Endothelial cell (in vitro differentiated cells): ENCODE data around the gene ADCY10. TPM values are rescaled to one million over a fixed set of nuclear protein-coding genes. Genes with fewer than 3 reads are reported as not detected.
A peak's percentile ranks its signal among the peaks of the same experiment; 100 is the strongest.

Experiments used
- DNase-seq: peaks from one replicate; pipeline ENCODE4 v3.0.0; 2021; ENCODE audit warnings: low spot score
- H3K27ac Mint-ChIP-seq: one replicate; pipeline ENCODE4 v1.8.0; 2021; ENCODE audit warnings: mixed read lengths, inconsistent platforms; ENCODE audit not compliant: unreplicated experiment
- H3K27me3 Mint-ChIP-seq: one replicate; pipeline ENCODE4 v1.8.0; 2021; ENCODE audit warnings: mild to moderate bottlenecking, moderate library complexity, mixed read lengths, inconsistent platforms; ENCODE audit not compliant: unreplicated experiment
- H3K36me3 Mint-ChIP-seq: one replicate; pipeline ENCODE4 v1.8.0; 2021; ENCODE audit warnings: mild to moderate bottlenecking, low read depth, mixed read lengths, inconsistent platforms; ENCODE audit not compliant: unreplicated experiment
- H3K4me1 Mint-ChIP-seq: one replicate; pipeline ENCODE4 v1.8.0; 2021; ENCODE audit warnings: mild to moderate bottlenecking, mixed read lengths, inconsistent platforms; ENCODE audit not compliant: unreplicated experiment
- H3K4me3 Mint-ChIP-seq: one replicate; pipeline ENCODE4 v1.8.0; 2021; ENCODE audit warnings: mild to moderate bottlenecking, mixed read lengths, inconsistent platforms; ENCODE audit not compliant: unreplicated experiment
- H3K9me3 Mint-ChIP-seq: one replicate; pipeline ENCODE4 v1.8.0; 2021; ENCODE audit warnings: mixed read lengths, inconsistent platforms; ENCODE audit not compliant: unreplicated experiment
- CTCF ChIP-seq: fragments of 200-600 bp; sonication (generic); IDR thresholded peaks from one replicate; pipeline ENCODE4 v1.5.0; 2021; ENCODE audit warnings: antibody characterized with exemption; ENCODE audit not compliant: unreplicated experiment
- total RNA-seq: library from RNA; stranded (reverse); fragmentation: NEBNext Ultra II Directional; extraction: Animal tissue kit (Norgen Biotek cat#: 25700); gene quantifications from one replicate; pipeline ENCODE4 v1.2.1, GENCODE V29; 2021; ENCODE audit not compliant: unreplicated experiment

The ADCY10 gene
- total RNA-seq, 1 donor from 2014 or later, result 0.31 TPM

DNA sequence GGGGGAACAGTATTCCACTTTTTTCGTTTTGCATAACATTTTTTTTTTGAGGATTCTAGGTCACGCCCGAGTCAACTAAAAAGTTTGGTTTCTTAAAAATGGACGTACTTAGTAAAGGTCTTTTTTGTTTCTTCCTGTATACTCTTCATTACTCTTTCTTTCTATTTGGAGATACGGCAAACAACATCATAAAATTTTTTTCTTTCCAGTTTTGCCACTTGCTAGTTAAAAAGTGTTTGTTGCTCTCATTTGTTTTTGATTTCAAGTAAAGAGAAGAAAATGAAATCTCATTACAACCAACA is 23.7 kb upstream of the ADCY10 start:
- Mint-ChIP-seq H3K4me1 (peaks cover 31% of the 10 kb centered on the region), H3K4me3 (peak overlapping the region; percentile 98), H3K9me3 (no peaks in the 10 kb centered on the region), H3K27me3 (peaks cover 16% of the 10 kb centered on the region), H3K27ac (peak overlapping the region; percentile 99), H3K36me3 (peaks cover 14% of the 10 kb centered on the region)
- no peak for DNase-seq
- no peak for TF ChIP-seq CTCF

DNA sequence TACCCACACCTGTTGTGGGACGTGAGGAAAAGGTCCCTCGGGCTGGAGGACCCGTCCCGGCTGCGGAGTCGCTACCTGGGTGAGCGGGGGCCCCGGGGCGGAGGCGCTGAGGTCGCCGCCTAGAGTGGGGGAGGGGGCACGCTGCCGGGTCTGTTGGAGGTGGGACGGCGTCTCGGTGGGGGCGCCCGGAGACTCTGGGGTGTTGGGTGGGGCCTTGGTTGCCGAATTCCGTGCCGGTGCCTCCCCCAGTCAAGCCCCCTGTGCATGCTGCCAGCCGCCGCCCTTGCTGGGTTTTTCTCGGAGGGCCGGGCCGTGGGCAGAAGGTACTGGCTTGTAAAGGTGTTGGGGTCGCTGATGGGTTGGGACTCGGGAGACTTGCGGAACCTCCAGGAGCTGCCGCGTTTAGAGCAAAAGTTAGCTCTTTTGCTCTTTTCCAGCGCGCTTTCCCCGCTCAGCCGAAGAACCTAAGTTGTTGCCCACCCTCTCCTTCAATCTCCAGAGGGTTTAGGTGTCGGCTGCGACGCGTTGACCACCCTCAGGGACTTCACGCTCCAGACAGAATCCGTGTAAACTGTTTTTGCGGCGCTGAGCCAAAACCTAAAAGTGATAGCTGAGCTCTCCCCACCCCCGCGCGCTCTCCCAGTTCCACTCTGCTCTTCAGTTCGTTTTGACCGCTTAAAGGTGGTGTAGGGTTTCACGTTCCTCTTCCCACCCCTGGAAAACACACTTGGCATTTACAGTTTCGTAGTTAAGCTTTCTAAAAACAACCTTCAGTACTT is 23.2 kb upstream of the ADCY10 start, which contains the start of gene MPC2:
TSS of gene MPC2 (minus strand) at position 143 of the 779 bp plus-strand sequence. CDS start 1,231 bp downstream, outside the sequence.
- Mint-ChIP-seq H3K27ac (peak within 1 kb of the TSS; percentile 100), H3K36me3 (peaks cover 14% of the 10 kb centered on the region), H3K4me1 (peaks cover 31% of the 10 kb centered on the region), H3K4me3 (peak within 1 kb of the TSS; percentile 98), H3K27me3 (peaks cover 16% of the 10 kb centered on the region), H3K9me3 (no peaks in the 10 kb centered on the region)
- DNase-seq, result peak; percentile 38
- TF ChIP-seq CTCF, result no peak

DNA sequence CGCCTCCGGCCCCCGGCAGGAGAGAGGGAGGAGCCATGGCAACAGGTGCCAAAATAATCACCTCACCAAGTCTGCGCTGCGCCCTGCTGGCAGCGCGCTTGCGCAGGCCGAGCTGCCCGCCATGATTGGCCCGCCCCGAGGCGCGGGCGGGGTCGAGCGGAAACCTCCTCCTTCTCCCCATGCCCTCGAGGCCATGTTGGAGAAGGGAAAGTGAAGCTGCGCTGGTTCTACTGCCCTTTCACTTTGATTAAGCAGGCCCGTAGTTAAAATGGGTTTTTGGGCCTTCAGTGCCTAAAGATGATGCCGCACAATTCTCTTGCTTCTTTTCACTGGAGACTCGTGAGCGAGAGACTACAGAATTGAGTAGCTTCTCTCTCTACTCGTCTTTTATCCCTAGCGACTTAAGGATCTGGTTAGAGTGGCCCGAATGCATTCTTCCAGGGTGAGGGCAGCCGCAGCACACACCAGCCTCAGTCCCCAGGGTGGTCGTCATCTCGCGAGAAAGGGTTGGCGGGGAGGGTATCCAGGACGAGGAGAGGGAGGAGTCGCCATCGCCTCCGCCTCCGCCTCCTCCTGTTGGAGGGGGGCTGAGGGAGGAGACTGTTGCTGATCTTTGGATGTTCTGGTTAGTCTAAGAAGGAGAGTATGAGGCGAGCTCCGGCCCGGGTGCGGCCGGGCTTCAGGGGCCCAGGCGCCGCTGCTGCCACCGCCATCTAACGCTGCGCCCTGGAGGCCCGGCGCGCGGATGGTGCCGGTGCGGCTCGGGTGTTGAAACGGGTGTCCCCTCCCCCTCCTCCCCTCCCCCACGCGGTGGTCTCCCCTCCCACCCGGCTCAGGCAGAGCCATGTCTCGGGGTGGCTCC is 22.4 kb upstream of the ADCY10 start, which contains the start of gene DCAF6:
TSS of gene DCAF6 (plus strand) at position 616 of the 862 bp plus-strand sequence. CDS start at position 845, 229 bp downstream.
- Mint-ChIP-seq H3K27ac (peak within 1 kb of the TSS; percentile 100), H3K36me3 (peaks cover 14% of the 10 kb centered on the region), H3K4me1 (peaks cover 31% of the 10 kb centered on the region), H3K4me3 (peak within 1 kb of the TSS; percentile 98), H3K9me3 (no peaks in the 10 kb centered on the region), H3K27me3 (peaks cover 16% of the 10 kb centered on the region)
- peak; percentile 95 for DNase-seq
- no peak for TF ChIP-seq CTCF

DNA sequence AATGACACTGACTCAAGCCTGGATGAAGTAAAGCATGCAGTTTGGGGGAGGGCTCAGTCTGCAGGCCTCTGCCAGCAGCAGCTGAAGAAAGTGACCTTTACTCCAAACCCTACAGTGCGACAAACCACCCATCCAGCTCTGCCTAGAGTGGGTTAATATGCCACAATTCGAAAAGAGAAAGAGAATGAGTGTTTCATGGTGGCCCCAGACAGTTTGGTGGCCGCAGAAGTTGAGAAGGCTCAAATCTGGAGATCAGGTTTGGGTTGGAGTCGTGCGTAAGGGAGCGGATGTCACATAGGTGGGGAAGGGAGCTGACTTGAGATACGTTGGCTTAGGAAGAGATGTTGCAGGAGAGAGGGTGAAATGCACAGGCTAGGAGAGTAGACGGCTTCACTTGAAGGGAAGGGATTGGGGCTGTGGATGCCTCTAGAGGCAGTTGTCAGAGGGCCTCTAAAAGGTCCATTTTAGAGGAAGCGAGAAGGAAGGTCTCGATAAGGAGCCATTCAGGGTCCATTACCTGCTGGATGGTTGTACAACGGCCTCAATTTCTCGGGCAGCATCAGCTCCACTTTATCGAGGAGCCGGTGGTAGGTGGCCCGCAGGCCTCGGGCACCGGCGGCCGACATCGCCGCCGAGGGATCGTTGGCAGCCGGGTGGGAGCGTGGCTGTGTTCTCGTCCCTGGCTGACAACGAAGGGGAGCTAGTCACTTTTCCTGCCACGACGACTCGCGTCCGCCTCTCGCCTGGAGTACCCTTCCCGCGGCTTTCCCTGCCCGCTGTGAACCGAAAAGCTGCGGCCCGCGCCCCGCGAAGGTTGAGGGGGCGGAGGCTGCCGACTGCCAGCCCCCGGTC is 21.5 kb upstream of the ADCY10 start:
- Mint-ChIP-seq H3K36me3 (peaks cover 14% of the 10 kb centered on the region), H3K27ac (peak overlapping the region; percentile 99)
- no peak for DNase-seq

More for the DNA sequence above, 21.5 kb upstream of the ADCY10 start:
- peak overlapping the region; percentile 98 for H3K4me3 Mint-ChIP-seq
- peaks cover 16% of the 10 kb centered on the region for H3K27me3 Mint-ChIP-seq
- no peaks in the 10 kb centered on the region for H3K9me3 Mint-ChIP-seq
- no peak for TF ChIP-seq CTCF
- H3K4me1 Mint-ChIP-seq, result peaks cover 31% of the 10 kb centered on the region
